H9 (cell line): ENCODE measurements around the gene STXBP6. TPM values are rescaled to one million over a fixed set of nuclear protein-coding genes. Genes with fewer than 3 reads are reported as not detected.

Source experiments
- DNase-seq: peaks from one replicate; pipeline ENCODE4 v3.0.0-alpha.2; 2017
- H2AFZ ChIP-seq: one replicate; pipeline ENCODE4 v1.6.1; 2013; ENCODE audit warnings: mild to moderate bottlenecking, low read length, control low read depth, moderate library complexity
- H2AK5ac ChIP-seq: 2 replicates; pipeline ENCODE4 v1.6.1; 2013; ENCODE audit warnings: low read length, control low read depth, mixed read lengths; ENCODE audit not compliant: insufficient read length
- H2BK120ac ChIP-seq: one replicate; pipeline ENCODE4 v1.6.1; 2013; ENCODE audit warnings: low read depth, mild to moderate bottlenecking, low read length, control low read depth, inconsistent platforms; ENCODE audit not compliant: poor library complexity, severe bottlenecking
- H2BK12ac ChIP-seq: 2 replicates; pipeline ENCODE4 v1.6.1; 2013; ENCODE audit warnings: low read length, control low read depth, mixed read lengths, low read depth; ENCODE audit not compliant: insufficient read length
- H2BK15ac ChIP-seq: 2 replicates; pipeline ENCODE4 v1.6.1; 2013; ENCODE audit warnings: low read depth, low read length, control low read depth
- H2BK20ac ChIP-seq: one replicate; pipeline ENCODE4 v1.6.1; 2013; ENCODE audit warnings: low read depth, mild to moderate bottlenecking, low read length, control low read depth, inconsistent platforms; ENCODE audit not compliant: poor library complexity, severe bottlenecking
- H2BK5ac ChIP-seq: 2 replicates; pipeline ENCODE4 v1.6.1; 2013; ENCODE audit warnings: low read length, control low read depth, mixed read lengths; ENCODE audit not compliant: insufficient read length
- H3K14ac ChIP-seq: 2 replicates; pipeline ENCODE4 v1.6.1; 2013; ENCODE audit warnings: low read length, control low read depth; ENCODE audit not compliant: insufficient read depth
- H3K18ac ChIP-seq: 2 replicates; pipeline ENCODE4 v1.6.1; 2013; ENCODE audit warnings: low read depth, mild to moderate bottlenecking, mixed read lengths, low read length, control low read depth; ENCODE audit not compliant: insufficient read length
- H3K23ac ChIP-seq: 2 replicates; pipeline ENCODE4 v1.6.1; 2013; ENCODE audit warnings: low read length, control low read depth, mixed read lengths, low read depth; ENCODE audit not compliant: insufficient read length
- H3K23me2 ChIP-seq: 2 replicates; pipeline ENCODE4 v1.6.1; 2013; ENCODE audit warnings: low read depth, mild to moderate bottlenecking, mixed read lengths, low read length, control low read depth; ENCODE audit not compliant: insufficient read length, poor library complexity, severe bottlenecking
- H3K27ac ChIP-seq: 2 replicates; pipeline ENCODE4 v1.5.1; 2013; ENCODE audit warnings: low read length, control low read depth, mixed read lengths, low read depth; ENCODE audit not compliant: insufficient read length
- H3K27me3 ChIP-seq: 2 replicates; pipeline ENCODE4 v1.6.1; 2013; ENCODE audit warnings: low read length, control low read depth, inconsistent platforms; ENCODE audit not compliant: insufficient read depth
- H3K4ac ChIP-seq: 2 replicates; pipeline ENCODE4 v1.6.1; 2013; ENCODE audit warnings: low read depth, mild to moderate bottlenecking, control low read depth, inconsistent platforms, low read length, moderate library complexity
- H3K4me1 ChIP-seq: 2 replicates; pipeline ENCODE4 v1.6.1; 2013; ENCODE audit warnings: low read length, control low read depth, inconsistent platforms; ENCODE audit not compliant: insufficient read depth
- H3K4me2 ChIP-seq: 2 replicates; pipeline ENCODE4 v1.6.1; 2013; ENCODE audit warnings: low read length, control low read depth, mixed read lengths; ENCODE audit not compliant: insufficient read length, insufficient read depth
- H3K56ac ChIP-seq: 2 replicates; pipeline ENCODE4 v1.6.1; 2013; ENCODE audit warnings: low read depth, mild to moderate bottlenecking, mixed read lengths, low read length, control low read depth; ENCODE audit not compliant: insufficient read length
- H3K79me1 ChIP-seq: 2 replicates; pipeline ENCODE4 v1.6.1; 2013; ENCODE audit warnings: low read depth, mild to moderate bottlenecking, moderate library complexity, low read length, control low read depth, inconsistent platforms; ENCODE audit not compliant: insufficient read depth, poor library complexity, severe bottlenecking
- H3K79me2 ChIP-seq: 2 replicates; pipeline ENCODE4 v1.6.1; 2013; ENCODE audit warnings: low read length, control low read depth, inconsistent platforms; ENCODE audit not compliant: insufficient read depth
- H3K9ac ChIP-seq: 2 replicates; pipeline ENCODE4 v1.6.1; 2013; ENCODE audit warnings: low read length, control low read depth, mixed read lengths; ENCODE audit not compliant: insufficient read length; ENCODE audit errors: extremely low read depth
- H3K9me3 ChIP-seq: one replicate; pipeline ENCODE4 v1.6.1; 2013; ENCODE audit warnings: low read depth, low read length, inconsistent platforms; ENCODE audit not compliant: control insufficient read depth
- H3T11ph ChIP-seq: one replicate; pipeline ENCODE4 v1.6.1; 2013; ENCODE audit warnings: mild to moderate bottlenecking, low read length, control low read depth, inconsistent platforms
- H4K20me1 ChIP-seq: one replicate; pipeline ENCODE4 v1.6.1; 2013; ENCODE audit not compliant: control insufficient read depth, insufficient read length, insufficient read depth
- H4K5ac ChIP-seq: 2 replicates; pipeline ENCODE4 v1.6.1; 2013; ENCODE audit warnings: low read depth, mild to moderate bottlenecking, mixed read lengths, low read length, control low read depth; ENCODE audit not compliant: insufficient read length
- H4K8ac ChIP-seq: replicated peaks from 2 replicates; pipeline ENCODE4 v1.6.1; 2013; ENCODE audit warnings: low read length, control low read depth, mixed read lengths, low read depth; ENCODE audit not compliant: insufficient read length
- H4K91ac ChIP-seq: 2 replicates; pipeline ENCODE4 v1.6.1; 2013; ENCODE audit warnings: low read depth, mild to moderate bottlenecking, moderate library complexity, mixed read lengths, low read length, control low read depth; ENCODE audit not compliant: insufficient read length
- H3K27ac Mint-ChIP-seq, 3 experiments: 2 replicates in 2 of 3; 3 replicates in 1 of 3; pipeline ENCODE4 v1.8.0; 2020 to 2021; ENCODE audit warnings: mixed read lengths in 3 of 3, mild to moderate bottlenecking in 1 of 3, moderate library complexity in 1 of 3
- H3K27me3 Mint-ChIP-seq: 2 replicates; pipeline ENCODE4 v1.8.0; 2021; ENCODE audit warnings: low read depth, mild to moderate bottlenecking, moderate library complexity, mixed read lengths
- H3K36me3 Mint-ChIP-seq, 3 experiments: 2 replicates in 2 of 3; 3 replicates in 1 of 3; pipeline ENCODE4 v1.8.0; 2020 to 2021; ENCODE audit warnings: low read depth in 3 of 3, mixed read lengths in 3 of 3; ENCODE audit not compliant: insufficient read depth in 1 of 3
- H3K4me1 Mint-ChIP-seq, 2 experiments: 2 replicates each; pipeline ENCODE4 v1.8.0; 2020; ENCODE audit warnings: mixed read lengths in 2 of 2
- H3K4me3 Mint-ChIP-seq, 2 experiments: 2 replicates in 1 of 2; 3 replicates in 1 of 2; pipeline ENCODE4 v1.8.0; 2020 to 2021; ENCODE audit warnings: mild to moderate bottlenecking in 2 of 2, mixed read lengths in 2 of 2, moderate library complexity in 1 of 2
- H3K9me3 Mint-ChIP-seq, 2 experiments: 2 replicates in 1 of 2; 3 replicates in 1 of 2; pipeline ENCODE4 v1.8.0; 2020; ENCODE audit warnings: mild to moderate bottlenecking in 2 of 2, mixed read lengths in 2 of 2, moderate library complexity in 1 of 2
- WGBS: extraction: QIAGEN DNeasy Blood & Tissue Kit; methylation state at CpG from one replicate; pipeline ENCODE4 v1.1.7; 2013; ENCODE audit warnings: missing lambda C conversion rate, low lambda C conversion rate, mixed read lengths; ENCODE audit not compliant: insufficient read length; ENCODE audit errors: extremely low coverage; 5-methylcytosine and 5-hydroxymethylcytosine counted together
- total RNA-seq: library from RNA; stranded (reverse); gene quantifications from 2 replicates; pipeline ENCODE4 v1.2.1, GENCODE V29; 2021
- TF ChIP-seq, protein P1 (sequence below): fragments of 200-600 bp; sonication (generic); conservative IDR thresholded peaks from 3 replicates; pipeline ENCODE4 v1.8.0; 2021; ENCODE audit warnings: antibody characterized with exemption, mild to moderate bottlenecking

Gene STXBP6
- total RNA-seq, 1 experiment from 2014 or later: 3.6 TPM

DNA sequence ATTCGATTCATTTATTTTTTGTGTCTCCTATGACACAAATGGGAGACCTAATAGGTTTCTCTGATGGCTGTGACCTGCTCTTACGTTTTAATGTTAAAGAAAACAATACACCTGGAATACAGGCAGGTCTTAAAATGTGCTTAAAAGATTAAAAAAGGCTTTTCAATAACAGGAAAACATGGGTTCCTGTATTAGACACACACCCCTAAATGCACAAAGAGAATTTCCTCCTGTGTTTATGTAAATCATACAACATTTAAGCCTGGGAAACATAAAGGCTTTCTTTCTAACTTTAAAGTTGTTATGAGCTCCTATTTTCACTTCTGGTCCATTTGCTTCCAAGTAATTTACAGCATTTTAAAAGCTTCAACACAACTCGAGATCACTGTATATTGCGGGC, 191.3 kb downstream of the STXBP6 start:
- Histone ChIP-seq H3K27ac (no peak overlapping the region), H3K79me2 (no peaks in the 10 kb centered on the region), H3K9ac (no peak overlapping the region), H3K4ac (no peak overlapping the region), H3K14ac (no peak overlapping the region), H2AK5ac (no peak overlapping the region), H2BK15ac (no peak overlapping the region), H4K8ac (no peak overlapping the region), H3K9me3 (no peaks in the 10 kb centered on the region), H4K91ac (no peak overlapping the region), H3K23me2 (no peaks in the 10 kb centered on the region), H3K4me2 (no peak overlapping the region), H3K23ac (no peak overlapping the region), H3K18ac (no peak overlapping the region), H2BK5ac (no peak overlapping the region), H2BK12ac (no peak overlapping the region), H4K5ac (no peak overlapping the region), H3T11ph (no peak overlapping the region), H2BK20ac (no peak overlapping the region), H2BK120ac (no peak overlapping the region), H3K27me3 (no peaks in the 10 kb centered on the region), H3K79me1 (no peaks in the 10 kb centered on the region), H3K56ac (no peak overlapping the region), H4K20me1 (no peaks in the 10 kb centered on the region), H3K4me1 (peaks cover 2% of the 10 kb centered on the region; the same call in 1 of the 2 replicates), H2AFZ (no peak overlapping the region)
- DNase-seq: no peak
- H3K9me3 Mint-ChIP-seq: no peaks in the 10 kb centered on the region
- WGBS: no CpG with 5 or more reads among the region's 4 CpGs
- H3K4me3 Mint-ChIP-seq: no peak overlapping the region
- peak overlapping the region in 2 of 3 experiments; percentile 31 to 93; a peak in 2 of 7 replicates for H3K27ac Mint-ChIP-seq
- H3K27me3 Mint-ChIP-seq: no peaks in the 10 kb centered on the region
- peaks cover 23 to 27% of the 10 kb centered on the region in 2 experiments for H3K4me1 Mint-ChIP-seq
- TF ChIP-seq, protein P1, sequence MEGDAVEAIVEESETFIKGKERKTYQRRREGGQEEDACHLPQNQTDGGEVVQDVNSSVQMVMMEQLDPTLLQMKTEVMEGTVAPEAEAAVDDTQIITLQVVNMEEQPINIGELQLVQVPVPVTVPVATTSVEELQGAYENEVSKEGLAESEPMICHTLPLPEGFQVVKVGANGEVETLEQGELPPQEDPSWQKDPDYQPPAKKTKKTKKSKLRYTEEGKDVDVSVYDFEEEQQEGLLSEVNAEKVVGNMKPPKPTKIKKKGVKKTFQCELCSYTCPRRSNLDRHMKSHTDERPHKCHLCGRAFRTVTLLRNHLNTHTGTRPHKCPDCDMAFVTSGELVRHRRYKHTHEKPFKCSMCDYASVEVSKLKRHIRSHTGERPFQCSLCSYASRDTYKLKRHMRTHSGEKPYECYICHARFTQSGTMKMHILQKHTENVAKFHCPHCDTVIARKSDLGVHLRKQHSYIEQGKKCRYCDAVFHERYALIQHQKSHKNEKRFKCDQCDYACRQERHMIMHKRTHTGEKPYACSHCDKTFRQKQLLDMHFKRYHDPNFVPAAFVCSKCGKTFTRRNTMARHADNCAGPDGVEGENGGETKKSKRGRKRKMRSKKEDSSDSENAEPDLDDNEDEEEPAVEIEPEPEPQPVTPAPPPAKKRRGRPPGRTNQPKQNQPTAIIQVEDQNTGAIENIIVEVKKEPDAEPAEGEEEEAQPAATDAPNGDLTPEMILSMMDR: no peak
- no peaks in the 10 kb centered on the region for H3K36me3 Mint-ChIP-seq
